Measurements from ENCODE around the gene HECW1.
A peak's percentile ranks its signal among the peaks of the same experiment; 100 is the strongest.

HECW1 gene

DNA sequence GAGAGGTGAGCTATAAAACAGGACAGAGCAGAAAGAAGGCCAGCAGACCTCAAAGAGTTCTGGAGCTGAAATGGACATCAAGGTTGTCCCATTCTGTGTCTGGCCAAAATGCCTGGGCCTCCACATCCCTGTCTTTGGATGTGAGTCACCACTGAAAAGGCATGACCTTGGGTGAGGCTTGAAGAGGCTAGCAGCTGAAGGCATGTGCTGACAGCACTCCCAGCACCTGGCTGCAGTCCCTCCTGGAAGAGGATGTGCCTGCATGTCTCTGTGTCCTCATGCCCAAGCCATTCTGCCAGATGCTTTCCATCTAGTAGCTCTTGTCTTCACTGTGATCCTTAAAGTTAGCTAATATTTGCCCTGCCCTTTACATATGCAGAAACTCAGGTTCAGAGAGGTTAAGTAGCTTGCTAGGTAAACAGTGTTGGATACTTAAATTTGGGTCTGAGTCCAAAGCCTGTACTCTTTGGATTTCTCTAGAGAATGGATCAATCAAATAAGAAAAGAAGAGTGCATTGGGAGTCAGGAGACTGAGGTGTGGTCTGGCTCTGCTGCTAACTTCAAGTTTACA is 35.8 kb downstream of the HECW1 start:
- DNase-seq (ENCODE audit: low spot score), result no peak

DNA sequence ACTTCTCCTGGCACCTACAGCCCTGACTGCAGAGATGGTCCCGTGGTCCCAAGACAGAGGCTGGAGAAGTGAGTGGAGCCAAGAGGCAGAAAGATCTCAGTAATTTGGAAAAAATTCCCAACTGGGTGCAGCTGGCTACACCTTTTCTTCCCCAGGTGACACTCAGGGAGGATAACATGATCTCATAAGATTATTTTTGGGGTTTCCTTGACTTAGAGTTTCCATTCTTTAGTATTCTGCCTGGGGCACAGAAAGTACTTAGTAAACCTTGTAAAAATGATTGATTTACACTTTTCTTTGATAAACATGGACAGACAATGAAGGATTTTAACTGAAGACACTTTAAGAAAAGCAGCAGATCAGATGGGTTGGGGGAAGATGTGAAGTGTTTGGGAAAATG is 38.6 kb downstream of the HECW1 start:
- DNase-seq (ENCODE audit: low spot score), result no peak

DNA sequence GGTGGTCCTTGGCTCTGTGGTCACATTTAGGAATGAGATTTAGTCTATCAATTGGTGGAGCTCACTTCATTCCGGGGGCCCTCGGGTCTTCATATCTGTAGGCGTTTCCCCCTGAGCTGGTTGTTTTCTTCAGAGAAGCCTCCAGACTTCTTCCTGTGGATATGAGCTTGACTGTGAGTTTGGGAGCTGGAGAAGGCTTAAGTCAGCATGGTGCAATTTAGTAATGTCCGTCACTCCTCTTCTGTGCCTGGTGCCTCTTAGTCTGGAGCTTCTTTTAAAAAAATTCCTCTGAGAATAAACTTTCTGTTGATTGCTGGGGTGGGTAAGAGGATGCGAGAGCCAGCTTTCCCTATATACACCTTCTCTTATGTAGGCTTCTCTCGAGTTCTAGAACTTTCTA is 40.2 kb downstream of the HECW1 start:
- DNase-seq (ENCODE audit: low spot score), result no peak

- no peak for DNase-seq (ENCODE audit: low spot score)
These were observed 43.2 kb downstream of the HECW1 start for GRCh38 chr7:43155636-43156035.

- DNase-seq (ENCODE audit: low spot score), result peak; percentile 8
These were observed 51.4 kb downstream of the HECW1 start for GRCh38 chr7:43163885-43164284.

DNA sequence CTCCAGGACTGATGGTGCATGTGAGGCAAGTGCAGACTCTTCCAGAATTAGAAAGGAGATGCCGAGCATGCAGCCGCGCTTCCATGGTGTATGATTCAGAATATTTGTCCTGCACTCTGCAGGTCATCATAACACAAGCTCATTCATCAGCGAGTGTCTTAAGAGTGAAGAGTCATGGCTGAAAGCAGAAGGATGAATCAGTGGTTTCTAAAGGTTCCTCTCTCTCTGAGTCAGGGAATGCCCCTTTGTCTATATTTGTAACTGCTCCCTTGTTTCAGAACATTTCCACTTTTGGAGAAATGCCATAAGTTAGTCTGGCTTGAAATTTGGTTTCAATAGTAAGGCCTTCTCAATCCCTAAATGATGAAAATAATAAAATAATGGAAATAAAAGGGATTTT is 52.3 kb downstream of the HECW1 start:
- DNase-seq (ENCODE audit: low spot score), result peak; percentile 13

DNA sequence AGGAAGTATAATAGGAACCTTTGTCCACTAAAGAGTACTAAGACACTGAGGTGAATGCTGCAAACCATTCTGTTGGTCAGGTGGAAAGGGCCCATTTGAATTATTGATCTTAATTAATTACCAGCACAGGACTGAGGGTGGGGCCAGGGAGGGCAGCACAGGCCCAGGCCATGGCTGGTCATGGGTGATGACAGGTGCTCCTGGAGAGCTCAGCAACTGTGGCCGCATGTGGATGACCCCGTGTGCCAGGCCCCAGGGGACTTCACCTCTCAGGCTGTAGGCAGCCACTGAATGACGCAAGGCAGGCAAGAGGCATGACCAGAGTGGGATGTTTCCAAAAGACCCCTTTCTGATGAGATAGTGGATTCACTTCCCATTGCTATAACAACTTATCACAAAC is 54.2 kb downstream of the HECW1 start:
- no peak for DNase-seq (ENCODE audit: low spot score)

DNA sequence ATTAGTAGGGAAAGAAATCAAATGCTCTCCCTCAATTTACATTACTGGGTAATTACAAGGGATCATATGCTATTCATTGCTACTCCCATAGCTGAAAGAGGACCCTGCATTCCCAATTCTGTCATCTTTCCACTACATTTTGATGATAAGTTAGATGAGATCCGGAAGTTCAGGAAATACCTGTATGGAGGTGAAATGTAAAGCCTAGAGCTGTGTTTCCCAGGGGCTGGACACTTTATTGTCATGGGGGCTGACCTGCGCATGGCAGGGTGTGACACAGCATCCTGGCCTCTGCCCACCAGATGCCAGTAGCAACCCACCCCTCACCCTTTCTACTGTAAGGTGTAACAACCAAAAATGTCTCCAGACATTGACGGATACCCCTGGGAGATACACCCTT is 56.6 kb downstream of the HECW1 start:
- DNase-seq (ENCODE audit: low spot score), result no peak

DNA sequence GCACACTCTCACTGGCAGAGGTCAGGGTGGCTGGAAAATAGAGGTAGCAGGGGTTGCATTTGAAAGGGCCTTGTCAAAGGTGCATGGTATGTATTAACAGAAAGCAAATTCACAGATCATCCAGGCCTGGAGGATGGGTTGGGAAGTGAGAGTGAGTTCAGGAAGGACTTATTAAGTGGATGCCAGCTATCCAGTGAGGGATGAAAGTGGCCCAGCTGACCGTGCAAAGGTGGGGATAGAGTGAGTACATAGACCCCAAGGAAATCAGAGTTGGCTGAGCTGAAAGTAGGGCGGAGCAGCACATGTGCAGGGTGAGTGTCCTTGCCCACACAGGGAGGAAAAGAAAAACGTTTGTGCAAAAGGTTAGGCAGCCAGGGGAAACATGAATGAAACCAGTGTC is 58.1 kb downstream of the HECW1 start:
- DNase-seq (ENCODE audit: low spot score), result no peak

DNA sequence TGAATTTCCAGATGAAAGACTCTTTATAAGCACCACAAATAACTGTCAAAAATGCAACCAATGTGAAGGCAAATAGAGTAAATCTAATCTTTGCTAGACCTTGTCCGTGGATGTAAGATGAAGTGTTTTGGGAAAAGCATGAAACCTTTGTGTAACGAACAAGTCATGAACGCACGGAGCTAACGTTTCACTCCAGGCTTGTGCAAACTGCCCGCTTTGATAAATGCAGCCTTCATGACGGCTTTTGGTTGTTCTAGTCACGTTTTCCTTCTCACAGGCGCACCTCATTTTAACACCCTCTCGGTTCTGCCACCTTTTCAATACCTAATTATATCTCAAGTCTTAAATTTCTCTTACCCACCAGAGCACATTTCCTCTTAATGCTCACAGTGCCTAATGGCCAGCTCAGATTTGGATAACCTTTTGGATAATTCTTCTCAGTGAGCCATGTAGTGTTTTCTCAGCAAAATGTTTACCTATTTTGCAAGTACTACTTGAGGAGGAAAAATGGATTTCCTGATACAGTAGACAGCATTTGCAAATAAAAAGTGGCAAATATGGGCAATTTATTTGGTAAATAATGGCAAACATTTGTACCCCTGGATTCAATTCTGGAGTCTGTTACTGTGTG is 63.2 kb downstream of the HECW1 start:
- no peak for DNase-seq (ENCODE audit: low spot score)

DNA sequence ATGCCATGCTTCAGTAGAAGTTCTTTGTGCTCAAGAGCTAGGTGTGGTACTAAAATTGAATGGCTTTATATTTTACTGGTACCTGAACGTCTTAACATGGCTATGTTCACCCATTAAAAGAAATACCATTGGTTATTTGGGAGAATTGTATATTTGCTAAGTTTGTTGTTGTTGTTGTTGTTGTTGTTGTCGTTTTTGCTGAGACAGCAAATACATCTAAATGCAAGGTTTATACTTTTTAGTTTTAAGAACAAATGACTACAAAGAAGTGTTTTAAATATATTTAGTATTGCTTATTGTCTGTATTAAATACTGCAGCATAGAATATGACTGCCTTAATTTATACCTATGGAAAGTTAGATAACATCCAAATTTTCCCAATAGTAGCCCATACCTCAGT is 66.9 kb downstream of the HECW1 start:
- no peak for DNase-seq (ENCODE audit: low spot score)

DNA sequence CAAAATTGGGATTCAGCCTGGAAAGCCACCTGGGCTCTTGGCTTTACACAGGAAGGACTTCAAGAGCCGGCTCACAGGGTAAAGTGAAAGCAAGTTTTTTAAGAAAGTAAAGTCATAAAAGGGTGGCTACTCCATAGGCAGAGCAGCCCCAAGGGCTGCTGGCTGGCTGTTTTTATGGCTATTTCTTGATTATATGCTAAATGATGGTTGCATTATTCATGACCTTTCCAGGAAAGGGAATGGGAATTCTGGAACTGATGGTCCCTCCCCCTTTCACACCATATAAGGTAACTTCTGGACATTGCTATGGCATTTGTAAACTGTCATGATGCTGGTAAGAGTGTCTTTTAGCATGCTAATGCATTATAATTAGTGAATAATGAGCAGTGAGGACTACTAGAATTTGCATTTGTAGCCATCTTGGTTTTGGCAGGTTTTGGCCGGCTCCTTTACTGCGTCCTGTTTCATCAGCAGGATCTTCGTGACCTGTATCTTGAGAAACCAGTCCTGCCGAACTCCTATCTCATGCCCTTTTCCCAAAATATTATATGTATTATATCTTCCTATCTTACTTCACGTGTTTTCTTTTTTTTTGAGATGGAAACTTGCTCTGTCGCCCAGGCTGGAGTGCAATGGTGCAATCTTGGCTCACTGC is 80.5 kb downstream of the HECW1 start:
- no peak for DNase-seq (ENCODE audit: low spot score)

DNA sequence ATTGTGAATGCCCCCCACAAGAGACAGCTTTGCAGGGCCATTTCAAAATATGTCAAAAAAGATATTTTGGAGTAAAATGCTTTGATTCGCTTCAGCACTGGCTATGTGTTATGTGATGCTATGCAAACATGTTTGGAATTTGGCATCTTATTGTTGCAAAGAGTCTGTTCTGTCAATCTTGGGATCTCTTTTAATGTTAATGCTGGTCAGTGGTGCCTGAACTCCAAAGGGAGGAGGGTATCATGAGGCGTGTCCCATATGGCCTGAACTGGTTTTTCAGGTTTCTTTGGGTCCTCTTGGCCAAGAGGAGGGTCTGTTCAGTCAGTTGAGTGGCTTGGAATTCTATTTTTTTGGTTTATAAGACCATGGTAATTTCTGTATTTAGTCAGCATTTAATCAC is 81.4 kb downstream of the HECW1 start:
- no peak for DNase-seq (ENCODE audit: low spot score)

DNA sequence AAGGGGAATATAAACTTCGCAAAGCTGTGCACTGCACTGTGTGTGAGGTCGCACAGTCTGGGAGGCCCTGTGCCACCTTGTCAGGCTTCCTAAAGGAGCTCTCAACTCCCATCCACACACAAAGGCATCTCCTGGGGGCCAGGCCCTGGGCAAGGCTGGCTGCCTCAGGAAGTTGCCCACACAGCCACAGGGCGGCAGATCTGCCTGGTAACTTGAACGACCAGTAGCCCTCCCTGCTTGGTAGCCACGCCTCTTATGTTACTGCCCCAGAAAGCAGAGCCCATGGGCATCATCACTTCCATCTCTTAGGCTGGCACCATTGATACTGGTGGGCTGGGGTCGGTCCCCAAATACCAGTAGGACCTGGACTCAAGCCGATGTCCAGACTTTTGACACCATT is 82.8 kb downstream of the HECW1 start:
- DNase-seq (ENCODE audit: low spot score), result no peak

GRCh38 chr7:43195768-43196167 is 83.3 kb downstream of the HECW1 start:
- DNase-seq (ENCODE audit: low spot score), result no peak

DNA sequence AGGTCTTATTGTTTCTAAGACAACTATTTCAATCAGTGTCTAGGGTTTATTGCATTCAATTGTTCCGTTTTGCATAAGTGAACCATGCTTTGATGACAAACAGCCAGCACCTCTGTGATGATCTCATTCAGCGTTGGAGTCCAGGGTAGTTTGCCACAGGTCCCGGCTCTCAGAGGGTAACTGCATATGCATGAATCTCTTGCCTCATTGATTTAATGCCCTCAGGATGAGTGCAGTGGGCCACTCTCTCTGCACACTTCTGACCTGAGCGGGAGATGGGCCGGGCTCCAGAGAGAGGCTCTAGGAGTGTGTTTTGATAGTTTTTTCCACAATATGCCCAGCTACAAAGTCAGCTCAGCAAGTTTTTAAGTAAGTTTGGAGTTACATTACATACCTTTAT is 83.9 kb downstream of the HECW1 start:
- DNase-seq (ENCODE audit: low spot score), result no peak

GRCh38 chr7:43198016-43198415 is 85.6 kb downstream of the HECW1 start:
- no peak for DNase-seq (ENCODE audit: low spot score)

- no peak for DNase-seq (ENCODE audit: low spot score)
These were observed 86.2 kb downstream of the HECW1 start for GRCh38 chr7:43198599-43199090.

DNA sequence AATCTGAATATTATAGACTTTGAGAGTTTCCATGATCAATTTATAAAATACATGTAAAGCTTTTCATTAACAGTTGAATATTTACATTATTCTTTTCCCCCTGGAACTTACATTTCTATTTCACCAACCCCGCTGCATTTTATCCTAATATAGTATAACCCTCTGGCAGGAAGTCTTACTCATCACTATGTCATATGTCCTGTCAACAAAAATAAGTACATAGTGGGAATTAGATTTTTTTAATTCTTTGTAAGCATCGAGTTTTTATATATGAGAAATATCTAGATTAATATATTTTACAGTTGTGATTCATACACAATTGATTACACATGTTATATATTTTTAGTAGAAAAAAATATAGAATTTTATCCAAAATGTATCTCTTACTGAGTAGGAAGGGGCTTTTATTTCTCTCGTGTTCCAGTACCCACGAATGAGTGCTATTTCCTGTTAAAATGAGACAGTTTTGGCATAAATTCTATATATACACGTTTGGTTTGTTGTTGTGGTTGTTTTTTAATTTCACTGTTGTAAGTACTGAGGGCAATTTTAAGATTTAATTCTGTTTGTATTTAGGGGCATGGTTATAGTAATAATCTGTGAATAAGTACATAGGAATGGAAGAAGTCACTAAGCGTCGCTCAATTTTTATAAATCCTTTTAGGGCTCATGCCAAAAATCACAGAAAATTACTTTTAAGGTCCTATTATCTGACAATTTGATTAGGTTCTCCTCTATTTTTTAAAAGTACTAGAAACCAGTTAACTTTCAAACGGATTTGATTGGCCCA is 87.1 kb downstream of the HECW1 start:
- no peak for DNase-seq (ENCODE audit: low spot score)

GRCh38 chr7:43201912-43202311 is 89.5 kb downstream of the HECW1 start:
- no peak for DNase-seq (ENCODE audit: low spot score)

DNA sequence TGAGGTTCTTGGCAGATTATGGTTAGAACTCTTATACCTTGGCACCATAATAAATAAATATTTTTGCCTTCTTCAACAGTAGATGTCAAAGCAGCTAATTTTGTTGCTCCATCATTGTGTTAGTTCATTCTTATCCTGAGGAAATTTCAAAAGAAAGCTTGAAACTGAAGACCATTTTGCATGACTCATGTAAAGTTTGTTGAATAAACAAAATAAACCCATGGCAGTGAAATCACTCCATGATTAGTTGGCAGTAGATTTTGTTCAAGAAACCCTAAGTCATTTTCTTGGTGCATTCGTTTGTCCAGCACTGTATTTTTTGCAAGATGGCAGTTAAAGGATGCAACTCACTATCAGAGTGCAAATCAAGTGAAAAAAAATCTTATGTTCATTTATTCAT is 91.6 kb downstream of the HECW1 start:
- DNase-seq (ENCODE audit: low spot score), result no peak

- no peak for DNase-seq (ENCODE audit: low spot score)
These were observed 92.8 kb downstream of the HECW1 start for GRCh38 chr7:43205171-43205795.
